ENCODE measurements around the gene TRAPPC10.

- no peak for TF ChIP-seq CTCF (IDR thresholded peaks at IDR 0.05)
- TF ChIP-seq POLR2A (IDR thresholded peaks at IDR 0.05): no peak
Measured at GRCh38 chr21:43984905-43985689, 27.0 kb upstream of the TRAPPC10 start.
